Osteoblast (primary cell): ENCODE results near the gene SLC6A9. TPM values are rescaled to one million over a fixed set of nuclear protein-coding genes. Genes with fewer than 3 reads are reported as not detected.

Source experiments
- DNase-seq: peaks from one replicate; pipeline ENCODE4 v3.0.0; 2011; ENCODE audit warnings: low spot score, mixed read lengths; ENCODE audit not compliant: insufficient read length; ENCODE audit errors: missing footprints
- H2AFZ ChIP-seq: 2 replicates; pipeline ENCODE4 v1.6.0; 2011; ENCODE audit warnings: mild to moderate bottlenecking, low read length
- H3K27ac ChIP-seq: 2 replicates; pipeline ENCODE4 v1.5.1; 2011; ENCODE audit warnings: mild to moderate bottlenecking, low read depth, low read length, moderate library complexity
- H3K27me3 ChIP-seq: 2 replicates; pipeline ENCODE4 v1.6.0; 2012; ENCODE audit warnings: mild to moderate bottlenecking, control low read depth, inconsistent platforms, low read length, moderate library complexity; ENCODE audit not compliant: insufficient read depth
- H3K36me3 ChIP-seq: 2 replicates; pipeline ENCODE4 v1.5.1; 2011; ENCODE audit warnings: mild to moderate bottlenecking, low read length, control low read depth, moderate library complexity; ENCODE audit not compliant: insufficient read depth
- H3K4me1 ChIP-seq: 2 replicates; pipeline ENCODE4 v1.5.1; 2011; ENCODE audit warnings: mild to moderate bottlenecking, low read length, control low read depth, moderate library complexity; ENCODE audit not compliant: insufficient read depth
- H3K4me2 ChIP-seq: 2 replicates; pipeline ENCODE4 v1.6.0; 2011; ENCODE audit warnings: mild to moderate bottlenecking, low read length; ENCODE audit not compliant: insufficient read depth
- H3K4me3 ChIP-seq: fragments of 200-600 bp; sonication (generic); 3 replicates; pipeline ENCODE4 v1.5.1; 2012; ENCODE audit warnings: mild to moderate bottlenecking, low read length, inconsistent platforms; ENCODE audit not compliant: insufficient read depth
- H3K79me2 ChIP-seq: 2 replicates; pipeline ENCODE4 v1.6.0; 2012; ENCODE audit warnings: mild to moderate bottlenecking, low read length, control low read depth, inconsistent platforms; ENCODE audit not compliant: insufficient read depth
- H3K9me3 ChIP-seq: 2 replicates; pipeline ENCODE4 v1.5.1; 2011; ENCODE audit warnings: low read depth, low read length, control low read depth
- H4K20me1 ChIP-seq: 2 replicates; pipeline ENCODE4 v1.6.0; 2012; ENCODE audit warnings: mild to moderate bottlenecking, low read length, control low read depth; ENCODE audit not compliant: insufficient read depth
- total RNA-seq: library from RNA; depleted of rRNA; stranded (reverse); fragments of >200 nt; gene quantifications from 2 replicates; pipeline ENCODE4 v1.2.3, GENCODE V29; 2012
- TF ChIP-seq, protein P1 (sequence below): IDR thresholded peaks from 2 replicates; pipeline ENCODE4 v1.5.1; 2011; ENCODE audit warnings: mild to moderate bottlenecking, low read depth, low read length, moderate library complexity; ENCODE audit errors: extremely low read depth

Gene SLC6A9
- total RNA-seq, 1 donor = 18.5 TPM

GRCh38 chr1:43956234-43956633, 75.0 kb downstream of the SLC6A9 start:
- no peak for DNase-seq
- H3K4me3 ChIP-seq = no peak overlapping the region
- no peak overlapping the region for H3K27ac ChIP-seq
- H3K27me3 ChIP-seq = no peaks in the 10 kb centered on the region
- H2AFZ ChIP-seq = no peak overlapping the region
- TF ChIP-seq, protein P1, sequence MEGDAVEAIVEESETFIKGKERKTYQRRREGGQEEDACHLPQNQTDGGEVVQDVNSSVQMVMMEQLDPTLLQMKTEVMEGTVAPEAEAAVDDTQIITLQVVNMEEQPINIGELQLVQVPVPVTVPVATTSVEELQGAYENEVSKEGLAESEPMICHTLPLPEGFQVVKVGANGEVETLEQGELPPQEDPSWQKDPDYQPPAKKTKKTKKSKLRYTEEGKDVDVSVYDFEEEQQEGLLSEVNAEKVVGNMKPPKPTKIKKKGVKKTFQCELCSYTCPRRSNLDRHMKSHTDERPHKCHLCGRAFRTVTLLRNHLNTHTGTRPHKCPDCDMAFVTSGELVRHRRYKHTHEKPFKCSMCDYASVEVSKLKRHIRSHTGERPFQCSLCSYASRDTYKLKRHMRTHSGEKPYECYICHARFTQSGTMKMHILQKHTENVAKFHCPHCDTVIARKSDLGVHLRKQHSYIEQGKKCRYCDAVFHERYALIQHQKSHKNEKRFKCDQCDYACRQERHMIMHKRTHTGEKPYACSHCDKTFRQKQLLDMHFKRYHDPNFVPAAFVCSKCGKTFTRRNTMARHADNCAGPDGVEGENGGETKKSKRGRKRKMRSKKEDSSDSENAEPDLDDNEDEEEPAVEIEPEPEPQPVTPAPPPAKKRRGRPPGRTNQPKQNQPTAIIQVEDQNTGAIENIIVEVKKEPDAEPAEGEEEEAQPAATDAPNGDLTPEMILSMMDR = no peak
- H3K36me3 ChIP-seq = peaks cover 43% of the 10 kb centered on the region
- H4K20me1 ChIP-seq = peaks cover 40% of the 10 kb centered on the region
- H3K79me2 ChIP-seq = peaks cover 31% of the 10 kb centered on the region
- no peaks in the 10 kb centered on the region for H3K9me3 ChIP-seq
- no peaks in the 10 kb centered on the region for H3K4me1 ChIP-seq
- H3K4me2 ChIP-seq = no peak overlapping the region

DNA sequence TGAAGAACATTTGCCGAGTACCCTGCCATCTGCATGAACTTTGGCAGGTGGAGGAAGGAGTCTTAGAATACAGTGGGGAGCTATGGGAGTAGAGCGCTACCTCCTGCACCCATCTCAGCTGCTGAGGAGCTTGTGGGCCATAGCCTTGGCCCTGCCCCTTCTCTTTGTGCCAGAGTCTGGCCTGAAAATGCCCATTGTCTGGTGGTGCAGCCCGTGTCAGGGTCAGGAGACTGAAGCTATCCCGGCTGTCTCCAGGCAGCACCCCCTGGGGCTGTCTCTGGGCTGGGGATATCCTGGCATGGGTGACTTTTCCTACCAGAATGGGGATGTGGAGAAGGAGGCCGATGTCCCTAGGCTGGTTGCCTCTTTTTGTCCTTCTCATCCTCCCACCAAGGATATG, 77.2 kb downstream of the SLC6A9 start:
- Histone ChIP-seq H2AFZ (no peak overlapping the region), H3K79me2 (peaks cover 50% of the 10 kb centered on the region), H3K36me3 (peaks cover 38% of the 10 kb centered on the region), H3K9me3 (no peaks in the 10 kb centered on the region), H3K4me2 (no peak overlapping the region), H3K27ac (no peak overlapping the region), H3K4me1 (no peaks in the 10 kb centered on the region), H3K27me3 (no peaks in the 10 kb centered on the region), H4K20me1 (peaks cover 48% of the 10 kb centered on the region), H3K4me3 (no peak overlapping the region)
- no peak for DNase-seq
- TF ChIP-seq, protein P1 = no peak

- no peaks in the 10 kb centered on the region for H3K9me3 ChIP-seq
- no peak overlapping the region for H3K27ac ChIP-seq
- H3K27me3 ChIP-seq = no peaks in the 10 kb centered on the region
- no peak overlapping the region for H2AFZ ChIP-seq
- H3K4me3 ChIP-seq = no peak overlapping the region
- H3K79me2 ChIP-seq = peaks cover 57% of the 10 kb centered on the region
- H3K4me2 ChIP-seq = no peak overlapping the region
- H4K20me1 ChIP-seq = peaks cover 55% of the 10 kb centered on the region
- DNase-seq = no peak
- TF ChIP-seq, protein P1 = no peak
- H3K4me1 ChIP-seq = peaks cover 1% of the 10 kb centered on the region
- peaks cover 31% of the 10 kb centered on the region for H3K36me3 ChIP-seq
Measured at GRCh38 chr1:43953361-43953760, 77.9 kb downstream of the SLC6A9 start.

- H3K79me2 ChIP-seq = peaks cover 62% of the 10 kb centered on the region
- H3K27me3 ChIP-seq = no peaks in the 10 kb centered on the region
- peaks cover 6% of the 10 kb centered on the region for H3K4me1 ChIP-seq
- DNase-seq = no peak
- no peak overlapping the region for H2AFZ ChIP-seq
- no peak overlapping the region for H3K4me2 ChIP-seq
- H3K27ac ChIP-seq = no peak overlapping the region
- H3K36me3 ChIP-seq = peaks cover 26% of the 10 kb centered on the region
- H3K4me3 ChIP-seq = no peak overlapping the region
- H3K9me3 ChIP-seq = no peaks in the 10 kb centered on the region
- TF ChIP-seq, protein P1 = no peak
- H4K20me1 ChIP-seq = peaks cover 60% of the 10 kb centered on the region
Measured at GRCh38 chr1:43952731-43953346, 78.4 kb downstream of the SLC6A9 start.
